Endothelial cell of umbilical vein (primary cell): Measurements from ENCODE around the gene CNKSR3. TPM values are rescaled to one million over a fixed set of nuclear protein-coding genes. Genes with fewer than 3 reads are reported as not detected.
"Not testable (repeated sequence)": the region's sequence is repeated elsewhere in the genome, so short reads cannot be mapped to it uniquely, and the experiment has no call there.

Source experiments
- BruUV-seq: library from RNA; stranded (reverse); fragments of 400-500 nt; replicated peaks from 2 replicates; lab custom pipeline; 2021; lab: Mats Ljungman, UMichigan
- CTCF ChIA-PET: fragments of 300-600, 350-600 bp; sonication (Branson Sonifier 250); formaldehyde crosslinking; loops from one replicate; lab custom pipeline; 2021; ENCODE audit warnings: antibody characterized with exemption, inconsistent platforms; lab: Charles Lee
- POLR2A ChIA-PET: fragments of 300-600, 350-600 bp; sonication (Branson Sonifier 250); formaldehyde crosslinking; loops from one replicate; lab custom pipeline; 2021; ENCODE audit warnings: antibody characterized with exemption, inconsistent platforms; lab: Charles Lee
- DNase-seq: peaks from one replicate; pipeline ENCODE4 v3.0.0-alpha.2; 2011; ENCODE audit warnings: low read depth, low spot score
- FAIRE-seq: peaks from 2 replicates; lab custom pipeline; 2011; peaks lifted over from hg19 to GRCh38; lab: Jason Lieb, UNC
- H2AFZ ChIP-seq: 2 replicates; pipeline ENCODE4 v1.6.0; 2012; ENCODE audit warnings: low read depth, low read length, control low read depth, inconsistent platforms
- H3K27ac ChIP-seq: 2 replicates; pipeline ENCODE4 v1.5.1; 2011; ENCODE audit warnings: low read depth, mild to moderate bottlenecking, control low read depth, low read length, moderate library complexity; ENCODE audit not compliant: insufficient read depth
- H3K27me3 ChIP-seq, 2 experiments: 2 replicates each; pipeline versions ENCODE4 v1.6.0 to v1.6.1; 2011; ENCODE audit warnings: low read length in 2 of 2, mixed read lengths in 1 of 2; ENCODE audit not compliant: control insufficient read depth in 2 of 2, insufficient read depth in 2 of 2
- H3K36me3 ChIP-seq, 2 experiments: 2 replicates in 1 of 2; 3 replicates in 1 of 2; pipeline ENCODE4 v1.5.1; 2011; ENCODE audit warnings: low read length in 2 of 2, mild to moderate bottlenecking in 1 of 2, moderate library complexity in 1 of 2; ENCODE audit not compliant: control insufficient read depth in 2 of 2, insufficient read depth in 2 of 2; ENCODE audit errors: extremely low read depth in 1 of 2
- H3K4me1 ChIP-seq: 3 replicates; pipeline ENCODE4 v1.5.1; 2011; ENCODE audit warnings: mild to moderate bottlenecking, low read length; ENCODE audit not compliant: control insufficient read depth, insufficient read depth; ENCODE audit errors: extremely low read depth
- H3K4me2 ChIP-seq: 2 replicates; pipeline ENCODE4 v1.6.1; 2011; ENCODE audit warnings: low read length, control low read depth, mixed read lengths; ENCODE audit not compliant: insufficient read depth
- H3K4me3 ChIP-seq, 3 experiments: fragments of 200-600 bp in 1 of 3; sonication (generic), shearing (Covaris generic) in 1 of 3; replicated peaks in 1 of 3; 2 replicates each; pipeline ENCODE4 v1.5.1; 2011 to 2016; ENCODE audit warnings: control low read depth in 3 of 3, low read length in 3 of 3, mild to moderate bottlenecking in 2 of 3, inconsistent platforms in 1 of 3, low read depth in 1 of 3, moderate library complexity in 1 of 3; ENCODE audit not compliant: insufficient read depth in 1 of 3
- H3K79me2 ChIP-seq: 2 replicates; pipeline ENCODE4 v1.6.0; 2012; ENCODE audit warnings: low read length, inconsistent platforms; ENCODE audit not compliant: control insufficient read depth, insufficient read depth
- H3K9ac ChIP-seq: replicated peaks from 2 replicates; pipeline ENCODE3; 2011; ENCODE audit warnings: low read length, control low read depth; ENCODE audit not compliant: insufficient read depth; ENCODE audit errors: extremely low read depth
- H3K9me1 ChIP-seq: replicated peaks from 3 replicates; pipeline ENCODE4 v1.6.0; 2011; ENCODE audit warnings: mild to moderate bottlenecking, low read length; ENCODE audit not compliant: control insufficient read depth, insufficient read depth; ENCODE audit errors: extremely low read depth
- H3K9me3 ChIP-seq: replicated peaks from 2 replicates; pipeline ENCODE4 v1.5.1; 2012; ENCODE audit warnings: low read length, inconsistent platforms; ENCODE audit not compliant: control insufficient read depth, insufficient read depth
- H4K20me1 ChIP-seq: replicated peaks from 2 replicates; pipeline ENCODE3; 2011; ENCODE audit warnings: mild to moderate bottlenecking, low read length; ENCODE audit not compliant: control insufficient read depth, insufficient read depth; ENCODE audit errors: extremely low read depth
- EZH2 ChIP-seq: IDR thresholded peaks from 2 replicates; pipeline ENCODE4 v1.6.1; 2012; ENCODE audit warnings: borderline replicate concordance, low read depth, mild to moderate bottlenecking, moderate library complexity, low read length, inconsistent platforms; ENCODE audit not compliant: severe bottlenecking
- FOS ChIP-seq: IDR thresholded peaks from 2 replicates; pipeline ENCODE4 v1.6.1; 2011; ENCODE audit warnings: mild to moderate bottlenecking, low read length, moderate library complexity, borderline replicate concordance; ENCODE audit not compliant: insufficient read depth
- JUN ChIP-seq: IDR thresholded peaks from 2 replicates; pipeline ENCODE4 v1.6.1; 2011; ENCODE audit warnings: borderline replicate concordance, low read depth; ENCODE audit not compliant: insufficient read length, insufficient read depth
- POLR2AphosphoS5 ChIP-seq: IDR thresholded peaks from 2 replicates; pipeline ENCODE4 v1.6.1; 2012; ENCODE audit warnings: low read depth, mild to moderate bottlenecking, control low read depth, low read length, moderate library complexity; ENCODE audit not compliant: insufficient read depth
- dilution Hi-C: fragments of 300-500 bp; cut with MboI; formaldehyde crosslinking; loops from one replicate; pipeline ENCODE4 v1.15.0; 2019; ENCODE audit warnings: low sequenced_read_pairs; ENCODE audit not compliant: extremely low pct_ligation_motif_present
- intact Hi-C: fragments of 100-400 bp; cut with micrococcal nuclease; formaldehyde crosslinking; loops from one replicate; pipeline ENCODE4 v1.10.0; 2022
- polyA plus RNA-seq, 4 experiments: library from polyadenylated mRNA; depleted of rRNA in 3 of 4; stranded (reverse) in 3 of 4; unstranded in 1 of 4; fragments of >200 nt; gene quantifications; 2 replicates each; pipeline versions ENCODE4 v1.2.1 to v1.2.3, GENCODE V29; 2011 to 2012; ENCODE audit warnings: missing spikeins in 1 of 4
- total RNA-seq: library from RNA; stranded (reverse); gene quantifications from 2 replicates; pipeline ENCODE4 v1.2.3, GENCODE V29; 2021
- TF ChIP-seq, protein P1 (sequence below): IDR thresholded peaks from 2 replicates; pipeline ENCODE4 v1.6.1; 2011; ENCODE audit not compliant: insufficient read depth, insufficient read length

Gene CNKSR3
- total and polyA plus RNA-seq, 2 donors (not counting 3 experiments of a cell fraction or from before 2014, with no cell fraction given): 2.3 to 15.6 TPM

DNA sequence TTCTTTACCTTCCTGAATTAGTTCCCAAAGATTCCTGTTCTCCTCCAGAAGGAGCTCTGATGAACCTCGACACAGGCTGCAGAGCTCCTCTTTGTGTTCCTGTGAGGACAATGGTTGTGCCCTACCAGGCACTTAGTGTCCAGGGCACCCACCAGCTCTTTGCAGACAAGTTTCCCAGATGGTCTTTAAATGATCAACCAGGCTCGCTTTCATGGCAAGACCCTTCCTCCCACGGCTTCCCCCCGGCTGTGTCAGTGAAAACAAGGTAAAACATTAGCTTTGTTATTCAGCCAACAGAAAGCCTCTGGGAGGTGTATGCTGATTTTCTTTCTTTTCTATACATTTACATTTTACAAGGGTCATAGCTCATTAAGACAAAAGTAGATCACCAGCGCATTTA is 32.3 kb upstream of the CNKSR3 start:
- Histone ChIP-seq H3K9me3 (no peaks in the 10 kb centered on the region), H4K20me1 (no peaks in the 10 kb centered on the region), H3K4me1 (no peaks in the 10 kb centered on the region), H3K4me2 (no peak overlapping the region), H3K4me3 (no peak overlapping the region), H3K36me3 (no peaks in the 10 kb centered on the region), H2AFZ (no peak overlapping the region), H3K27ac (no peak overlapping the region), H3K9me1 (no peaks in the 10 kb centered on the region), H3K79me2 (no peaks in the 10 kb centered on the region), H3K9ac (no peak overlapping the region), H3K27me3 (no peaks in the 10 kb centered on the region)
- ChIA-PET POLR2A (no interaction called here), CTCF (interaction anchor here (0.9 to 1.2 kb wide), 3 partner anchors 16 to 388 kb away, joined by 3 to 5 read pairs (median 3); no protein-coding TSS in a partner anchor)
- intact Hi-C loops (no loop called here), dilution Hi-C loops (no loop called here)
- DNase-seq: no peak
- FAIRE-seq: no peak
- TF ChIP-seq EZH2 (no peak), POLR2AphosphoS5 (no peak), JUN (no peak), FOS (no peak)
- TF ChIP-seq, protein P1, sequence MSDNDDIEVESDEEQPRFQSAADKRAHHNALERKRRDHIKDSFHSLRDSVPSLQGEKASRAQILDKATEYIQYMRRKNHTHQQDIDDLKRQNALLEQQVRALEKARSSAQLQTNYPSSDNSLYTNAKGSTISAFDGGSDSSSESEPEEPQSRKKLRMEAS: no peak
- BruUV-seq: no TSS peak

DNA sequence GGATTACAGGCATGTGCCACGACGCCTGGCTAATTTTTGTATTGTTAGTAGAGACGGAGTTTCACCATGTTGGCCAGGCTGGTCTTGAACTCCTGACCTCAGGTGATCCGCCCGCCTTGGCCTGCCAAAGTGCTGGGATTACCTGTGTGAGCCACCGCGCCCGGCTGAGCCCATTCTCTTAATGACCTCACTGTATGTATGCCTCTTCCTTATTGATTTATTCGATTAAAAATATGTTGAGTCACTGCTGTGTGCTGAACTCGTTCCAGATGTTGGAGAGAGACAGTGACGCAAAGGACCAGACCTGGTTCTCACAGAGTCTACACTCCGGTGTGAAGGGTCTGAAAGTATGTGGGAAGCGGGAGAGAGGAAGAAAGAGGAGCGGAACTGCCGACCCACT is 31.4 kb upstream of the CNKSR3 start:
- DNase-seq, H2AFZ ChIP-seq, H3K4me2 ChIP-seq, H3K9me3 ChIP-seq, dilution Hi-C loops, FAIRE-seq, H3K27ac ChIP-seq, H3K9me1 ChIP-seq, H4K20me1 ChIP-seq, H3K4me3 ChIP-seq, H3K4me1 ChIP-seq, H3K79me2 ChIP-seq, BruUV-seq, POLR2A ChIA-PET, H3K27me3 ChIP-seq, H3K36me3 ChIP-seq, intact Hi-C loops, H3K9ac ChIP-seq: not testable (repeated sequence)
- CTCF ChIA-PET: interaction anchor here (1.2 kb wide), 1 partner anchor 15 kb away, joined by 5 read pairs; no protein-coding TSS in a partner anchor
